ENCODE data around the gene CALHM3.
"Not testable (repeated sequence)": the region's sequence is repeated elsewhere in the genome, so short reads cannot be mapped to it uniquely, and the experiment has no call there.

CALHM3 gene

GRCh38 chr10:103501186-103501585 is 22.1 kb upstream of the CALHM3 start:
- no peak for DNase-seq

- DNase-seq = no peak
Measured at GRCh38 chr10:103500481-103500880, 21.4 kb upstream of the CALHM3 start.

- no peak for DNase-seq
Measured at GRCh38 chr10:103499881-103500280, 20.8 kb upstream of the CALHM3 start.

GRCh38 chr10:103498936-103499638 is 20.0 kb upstream of the CALHM3 start:
- no peak for DNase-seq

- DNase-seq = no peak
Measured at GRCh38 chr10:103497161-103497915, 18.3 kb upstream of the CALHM3 start.

GRCh38 chr10:103495321-103495720 is 16.3 kb upstream of the CALHM3 start:
- DNase-seq = no peak

- DNase-seq = no peak
Measured at GRCh38 chr10:103493916-103494877, 15.2 kb upstream of the CALHM3 start.

GRCh38 chr10:103493362-103493915 is 14.4 kb upstream of the CALHM3 start, which contains the start of gene NEURL1:
NEURL1 (plus strand) TSS chr10:103493705; CDS start chr10:103494388, 683 bp downstream.
- DNase-seq = no peak

- DNase-seq = no peak
Measured at GRCh38 chr10:103492655-103493261, 13.7 kb upstream of the CALHM3 start.

- DNase-seq = no peak
Measured at GRCh38 chr10:103491729-103492364, 12.8 kb upstream of the CALHM3 start.

GRCh38 chr10:103490986-103491314 is 11.9 kb upstream of the CALHM3 start:
- DNase-seq = no peak

GRCh38 chr10:103487410-103487708 is 8.3 kb upstream of the CALHM3 start:
- no peak for DNase-seq

- not testable (repeated sequence) for DNase-seq
Measured at GRCh38 chr10:103486635-103487409, 7.8 kb upstream of the CALHM3 start.

- peak in 1 of 2 experiments; percentile 11 for DNase-seq
Measured at GRCh38 chr10:103481974-103482531, 3.0 kb upstream of the CALHM3 start.

- DNase-seq = no peak
Measured at GRCh38 chr10:103480521-103480920, 1.5 kb upstream of the CALHM3 start.

- DNase-seq = no peak
Measured at GRCh38 chr10:103478671-103479070, 369 bp downstream of the CALHM3 start.

- no peak for DNase-seq
Measured at GRCh38 chr10:103476046-103476768, 2.8 kb downstream of the CALHM3 start.

GRCh38 chr10:103475437-103475836 is 3.6 kb downstream of the CALHM3 start:
- DNase-seq = no peak

- DNase-seq = no peak
Measured at GRCh38 chr10:103474077-103474476, 5.0 kb downstream of the CALHM3 start.

GRCh38 chr10:103473261-103473671 is 5.8 kb downstream of the CALHM3 start:
- DNase-seq = no peak
